ENCODE results near the gene RNF180.
"Not testable (repeated sequence)": the region's sequence is repeated elsewhere in the genome, so short reads cannot be mapped to it uniquely, and the experiment has no call there.

RNF180 gene

DNA sequence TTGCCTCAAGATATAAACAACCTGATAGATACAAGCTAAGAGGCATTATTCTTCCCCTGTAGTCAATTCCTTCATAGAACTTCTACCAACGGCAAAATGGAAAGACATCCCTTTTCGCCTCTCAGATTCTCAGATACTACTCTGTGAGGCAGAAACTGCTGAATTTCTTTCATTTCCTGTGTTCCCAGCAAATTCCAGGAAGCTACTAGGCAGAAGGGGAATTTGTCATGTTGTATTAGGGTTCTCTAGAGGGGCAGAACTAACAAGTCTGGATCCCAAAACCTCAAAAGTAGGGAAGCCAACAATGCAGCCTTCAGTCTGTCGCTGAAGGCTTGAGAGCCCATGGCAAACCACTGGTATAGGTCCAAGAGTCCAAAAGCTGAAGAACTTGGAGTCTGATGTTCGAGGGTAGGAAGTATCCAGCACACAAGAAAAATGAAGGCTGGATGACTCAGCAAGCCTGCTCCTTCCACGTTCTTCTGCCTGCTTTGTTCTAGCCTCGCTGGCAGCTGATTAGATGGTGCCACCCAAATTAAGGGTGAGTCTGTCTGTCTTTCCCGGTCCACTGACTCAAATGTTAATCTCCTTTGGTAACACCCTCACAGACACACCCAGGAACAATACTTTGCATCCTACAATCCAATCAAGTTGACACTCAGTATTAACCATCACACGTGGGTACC, 15.2 kb downstream of the RNF180 start:
- no peak for DNase-seq

DNA sequence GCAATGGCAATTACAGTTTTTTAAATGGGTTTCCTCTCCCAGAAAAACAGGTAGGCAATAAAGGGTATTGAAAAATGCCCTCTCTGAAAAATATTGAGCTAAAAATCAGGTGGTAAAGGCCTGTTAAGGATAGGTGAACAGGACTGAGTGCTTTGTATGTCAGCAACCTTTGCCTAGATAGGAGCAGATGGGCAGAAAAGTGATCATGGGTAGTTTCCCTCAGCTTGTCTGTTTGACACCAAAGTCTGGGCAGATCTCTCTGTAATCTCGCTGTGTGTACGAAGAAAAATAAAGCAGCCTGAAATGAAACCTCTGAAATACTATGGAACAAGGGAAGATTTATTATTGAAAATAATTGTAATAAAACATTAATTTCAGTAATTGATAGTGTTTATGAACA, 15.8 kb downstream of the RNF180 start:
- DNase-seq = no peak

DNA sequence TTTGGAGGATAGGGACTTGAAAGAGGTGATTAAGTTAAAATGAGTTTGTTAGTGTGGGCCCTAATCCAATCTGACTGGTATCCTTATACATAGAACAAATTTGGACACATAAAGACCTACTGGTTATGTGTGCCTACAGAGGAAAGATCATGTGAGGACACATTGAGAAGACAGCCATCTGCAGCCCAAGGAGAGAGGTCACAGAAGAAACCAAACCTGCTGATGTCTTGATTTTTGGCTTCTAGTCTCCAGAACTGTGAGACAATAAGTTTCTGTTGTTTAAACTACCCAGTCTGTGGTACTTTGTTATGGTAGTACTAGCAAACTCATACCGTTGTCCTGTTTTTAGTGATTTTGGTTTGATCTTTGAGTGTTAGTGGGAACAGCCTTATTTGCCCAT, 18.3 kb downstream of the RNF180 start:
- no peak for DNase-seq

GRCh38 chr5:64184832-64185231, 19.2 kb downstream of the RNF180 start:
- DNase-seq = no peak

GRCh38 chr5:64188776-64189175, 23.1 kb downstream of the RNF180 start:
- DNase-seq = no peak

DNA sequence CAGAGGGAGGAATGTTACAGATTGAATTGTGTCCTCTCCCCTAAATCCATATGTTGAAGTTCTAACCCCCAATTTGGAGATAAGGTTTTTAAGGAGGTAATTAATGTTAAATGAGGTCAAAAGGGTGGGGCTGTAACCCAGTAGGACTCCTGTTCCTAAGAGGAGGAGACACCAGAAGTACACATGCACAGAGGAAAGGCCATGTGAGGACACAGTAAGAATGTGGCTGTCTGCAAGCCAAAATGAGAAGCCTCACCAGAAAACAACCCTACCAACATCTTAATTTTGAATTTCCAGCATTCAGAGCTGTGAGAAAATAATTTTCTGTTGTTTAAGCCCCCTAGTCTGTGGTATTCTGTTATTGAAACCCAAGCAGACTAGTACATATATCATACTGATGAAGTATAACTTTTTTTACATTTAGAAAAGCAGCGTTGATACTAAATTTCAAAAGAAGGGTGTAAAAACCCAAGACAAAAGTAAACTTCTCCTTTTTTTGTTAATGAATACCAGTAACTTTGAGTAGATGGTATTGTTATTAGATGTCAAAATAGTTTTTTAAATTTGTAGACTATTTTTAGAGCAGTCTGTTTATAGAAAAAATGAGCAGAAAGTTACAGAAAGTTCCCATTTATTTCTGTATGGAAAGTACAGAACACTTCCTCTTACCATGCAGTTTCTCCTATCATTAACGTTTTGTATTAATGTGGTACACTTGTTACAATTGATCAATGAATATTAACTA, 25.1 kb downstream of the RNF180 start:
- no peak for DNase-seq

DNA sequence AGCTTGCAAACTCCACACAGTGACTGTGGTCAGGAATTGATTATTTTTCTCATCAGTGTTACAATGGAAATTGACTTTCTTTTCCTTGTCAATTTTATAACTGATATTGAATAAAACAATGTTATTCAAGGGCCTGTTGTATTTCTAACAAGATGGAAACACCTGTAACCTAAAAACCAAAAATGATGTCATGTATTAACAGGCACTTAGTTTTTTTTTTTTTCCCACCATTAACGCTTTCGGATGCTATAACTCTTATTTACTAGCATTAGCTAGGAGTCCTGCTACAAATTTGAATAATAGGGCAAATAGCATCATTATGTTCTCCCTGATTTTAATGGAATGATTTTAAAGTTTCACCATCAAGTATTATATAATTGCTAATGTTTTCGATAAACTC, 30.3 kb downstream of the RNF180 start:
- DNase-seq = no peak

GRCh38 chr5:64199425-64199824, 33.8 kb downstream of the RNF180 start:
- no peak for DNase-seq

DNA sequence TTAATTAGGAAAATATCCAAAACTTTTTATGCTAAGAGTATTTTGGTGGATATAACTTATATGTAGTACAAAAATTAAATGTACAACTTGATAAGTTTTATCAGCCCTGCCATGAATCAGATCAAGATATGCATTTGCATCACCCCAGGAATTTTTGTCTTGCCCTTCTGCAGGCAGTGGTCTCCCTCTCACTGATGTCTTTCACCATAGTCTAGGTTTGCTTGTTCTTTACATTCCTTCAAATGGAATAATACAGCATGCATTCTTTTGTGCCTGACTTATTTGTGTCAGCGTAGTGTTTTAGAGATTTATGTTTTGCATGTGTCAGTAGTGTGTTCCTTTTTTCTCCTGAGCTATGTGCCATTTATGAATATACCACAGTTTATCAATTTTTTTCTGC, 36.4 kb downstream of the RNF180 start:
- no peak for DNase-seq

- no peak for DNase-seq
Measured at GRCh38 chr5:64206653-64207052, 41.0 kb downstream of the RNF180 start.

DNA sequence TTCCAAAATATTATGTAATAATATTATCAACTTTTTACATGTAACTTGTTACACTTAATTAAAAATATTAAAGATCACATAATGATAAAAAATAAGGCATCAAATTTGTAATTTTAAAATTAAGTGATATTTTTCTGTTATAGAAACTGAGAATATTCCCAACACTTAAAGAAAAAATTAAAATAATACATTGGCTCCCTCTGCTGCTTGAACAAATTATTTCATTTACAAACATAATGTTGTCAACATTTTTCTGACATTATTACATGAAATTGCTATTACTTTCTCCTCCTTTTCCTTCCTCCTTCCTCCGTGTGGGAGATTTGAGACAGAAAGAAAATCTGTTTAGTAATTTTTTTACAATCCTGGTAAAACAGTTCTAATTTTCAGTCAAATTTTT, 42.3 kb downstream of the RNF180 start:
- DNase-seq = no peak

DNA sequence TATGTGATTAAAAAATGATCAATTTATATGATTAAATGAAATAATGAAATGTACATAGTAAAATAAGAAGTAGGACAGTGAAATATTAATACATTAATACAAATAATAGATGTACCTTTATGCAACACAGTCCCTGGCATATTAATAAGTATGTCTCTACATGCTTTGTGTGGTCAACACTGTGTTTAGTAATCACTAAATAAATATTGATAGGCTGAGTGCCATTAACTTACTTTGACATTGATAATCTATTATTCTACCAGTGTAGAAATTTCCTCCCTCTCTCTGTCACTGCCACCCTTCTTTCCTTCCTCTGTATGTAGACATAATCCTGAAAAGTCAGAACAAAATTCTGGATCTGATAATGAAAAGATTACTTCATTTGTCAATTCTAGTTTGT, 43.7 kb downstream of the RNF180 start:
- DNase-seq = no peak

GRCh38 chr5:64210866-64211265, 45.2 kb downstream of the RNF180 start:
- no peak for DNase-seq

DNA sequence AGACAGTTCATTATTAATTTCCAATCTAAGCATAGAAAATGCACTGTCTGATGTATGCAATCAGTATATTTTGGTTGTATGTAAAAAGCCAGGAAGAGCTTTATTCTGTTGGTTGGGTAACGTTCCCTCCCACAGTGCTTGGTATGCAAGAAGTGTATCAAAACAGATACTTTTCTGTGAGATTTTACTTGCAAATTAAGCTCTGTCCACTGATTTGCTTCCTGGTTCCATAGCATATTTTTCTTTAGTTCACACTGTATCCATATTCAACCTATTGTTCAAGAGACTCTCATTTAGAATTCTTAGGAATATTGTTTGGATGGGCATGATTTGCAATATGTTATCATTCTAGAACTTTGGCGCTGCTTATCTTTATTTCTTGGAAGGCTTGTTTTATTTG, 47.4 kb downstream of the RNF180 start:
- DNase-seq = no peak

DNA sequence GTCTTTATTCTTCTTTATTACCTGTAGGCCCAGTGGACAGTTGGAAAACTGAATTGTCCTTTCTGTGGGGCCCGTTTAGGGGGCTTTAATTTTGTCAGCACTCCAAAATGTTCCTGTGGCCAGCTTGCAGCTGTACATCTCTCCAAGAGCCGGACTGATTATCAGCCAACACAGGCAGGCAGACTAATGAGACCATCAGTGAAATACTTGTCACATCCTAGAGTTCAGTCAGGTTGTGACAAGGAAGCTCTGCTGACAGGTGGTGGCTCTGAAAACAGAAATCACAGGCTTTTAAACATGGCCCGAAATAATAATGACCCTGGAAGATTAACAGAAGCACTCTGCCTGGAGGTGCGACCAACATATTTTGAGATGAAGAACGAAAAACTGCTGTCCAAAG, 47.9 kb downstream of the RNF180 start:
- no peak for DNase-seq

- DNase-seq = no peak
Measured at GRCh38 chr5:64214132-64214531, 48.5 kb downstream of the RNF180 start.

DNA sequence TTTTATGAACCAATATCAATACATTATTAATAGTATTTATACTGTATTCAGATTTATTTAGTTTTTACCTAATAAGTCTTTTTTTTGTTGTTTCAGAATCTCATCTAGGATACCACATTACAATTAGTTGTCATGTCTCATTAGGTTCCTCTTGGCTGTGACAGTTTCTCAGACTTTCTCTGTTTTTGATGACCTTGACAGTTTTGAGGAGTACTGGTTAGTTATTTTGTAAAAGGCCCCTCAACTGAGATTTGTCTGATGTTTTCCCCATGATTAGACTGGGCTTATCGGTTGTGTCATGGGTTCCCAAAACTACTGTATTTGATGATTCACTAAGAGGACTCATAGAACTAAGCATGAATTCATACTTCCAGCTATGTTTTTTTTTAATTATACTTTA, 56.3 kb downstream of the RNF180 start:
- DNase-seq = no peak

GRCh38 chr5:64225286-64225981, 59.8 kb downstream of the RNF180 start:
- not testable (repeated sequence) for DNase-seq

GRCh38 chr5:64227131-64227537, 61.5 kb downstream of the RNF180 start:
- not testable (repeated sequence) for DNase-seq

DNA sequence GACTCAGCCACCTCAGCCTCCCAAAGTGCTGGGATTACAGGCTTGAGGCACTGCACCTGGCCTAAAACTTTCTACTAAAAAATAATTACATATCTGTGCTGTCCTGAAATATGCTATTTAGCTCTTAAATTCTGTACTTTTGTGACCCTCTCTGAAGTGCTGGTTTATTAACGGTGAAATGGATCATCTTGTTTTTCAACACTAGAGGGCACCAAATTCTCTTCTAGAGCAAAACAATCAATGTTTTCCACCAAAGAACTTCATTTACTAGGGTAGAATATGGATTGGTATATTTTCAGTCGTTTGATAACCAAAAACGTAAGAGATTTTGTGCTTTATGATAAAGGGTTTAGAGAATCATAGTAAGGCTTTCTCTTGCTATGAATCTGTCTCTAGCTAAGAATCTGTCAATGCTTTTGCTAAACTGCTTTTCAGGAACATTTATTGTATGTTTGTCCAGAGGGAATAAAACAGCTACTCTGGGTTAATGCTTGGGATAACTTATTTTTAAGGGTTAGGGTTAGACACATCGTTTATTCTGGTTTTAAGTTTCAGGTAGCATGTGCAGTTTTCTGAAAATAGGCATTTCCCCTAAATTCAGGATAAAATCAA, 63.6 kb downstream of the RNF180 start:
- no peak for DNase-seq

GRCh38 chr5:64260756-64261155, 95.1 kb downstream of the RNF180 start:
- DNase-seq = no peak

- DNase-seq = no peak
Measured at GRCh38 chr5:64269164-64269563, 103.5 kb downstream of the RNF180 start.

- DNase-seq = no peak
Measured at GRCh38 chr5:64273276-64273675, 107.6 kb downstream of the RNF180 start.

All from activated T-cell treated with anti-CD3 and anti-CD28 coated beads for 4 hours (primary cell).